T-cell (primary cell): ENCODE data around the gene CNPY3. TPM values are rescaled to one million over a fixed set of nuclear protein-coding genes. Genes with fewer than 3 reads are reported as not detected.

Experiments
- ATAC-seq, 4 experiments: fragments of 200-7000 bp in 3 of 4; fragments of 150-1000 bp in 1 of 4; cut with Tn5 transposase; replicated peaks in 1 of 4; 1 replicate in 3 of 4; 2 replicates in 1 of 4; pipeline ENCODE4 v1.10.0; 2021; ENCODE audit warnings: moderate library complexity in 3 of 4, mild to moderate bottlenecking in 2 of 4, moderate number of reproducible peaks in 1 of 4
- CTCF ChIA-PET, 2 donors: fragments of 300-600 bp; sonication (Branson Sonifier 250); formaldehyde crosslinking; loops; one replicate each; lab custom pipeline; 2022; ENCODE audit warnings: antibody characterized with exemption in 2 of 2; lab: Charles Lee
- POLR2A ChIA-PET, 2 donors: fragments of 300-600 bp; sonication (Branson Sonifier 250); formaldehyde crosslinking; loops; one replicate each; lab custom pipeline; 2022; ENCODE audit warnings: antibody characterized with exemption in 2 of 2; lab: Charles Lee
- DNase-seq, 35 experiments: peaks; one replicate each; pipeline versions ENCODE4 v3.0.0 to v3.0.0-alpha.2; 2013 to 2023
- H3K27ac ChIP-seq: one replicate; pipeline ENCODE4 v1.5.1; 2013; ENCODE audit warnings: low read length
- H3K27me3 ChIP-seq, 2 experiments: replicated peaks in 1 of 2; 1 replicate in 1 of 2; 2 replicates in 1 of 2; pipeline versions ENCODE4 v1.6.1 to v1.7.0; 2013; ENCODE audit warnings: low read length in 1 of 2, mixed read lengths in 1 of 2; ENCODE audit not compliant: control insufficient read depth in 2 of 2, insufficient read depth in 2 of 2; ENCODE audit errors: extremely low read depth in 1 of 2
- H3K36me3 ChIP-seq, 2 donors: 1 replicate in 1 of 2; 2 replicates in 1 of 2; pipeline versions ENCODE4 v1.6.1 to v1.7.0; 2013; ENCODE audit warnings: low read length in 1 of 2; ENCODE audit not compliant: control insufficient read depth in 2 of 2, insufficient read depth in 1 of 2; ENCODE audit errors: extremely low read depth in 1 of 2
- H3K4me1 ChIP-seq, 2 experiments: 1 replicate in 1 of 2; 2 replicates in 1 of 2; pipeline versions ENCODE4 v1.6.1 to v1.7.0; 2013; ENCODE audit warnings: low read length in 2 of 2, mixed read lengths in 1 of 2; ENCODE audit not compliant: insufficient read depth in 2 of 2, control insufficient read depth in 1 of 2; ENCODE audit errors: extremely low read depth in 1 of 2
- H3K4me3 ChIP-seq, 2 donors: 1 replicate in 1 of 2; 2 replicates in 1 of 2; pipeline versions ENCODE4 v1.5.1 to v1.7.0; 2013; ENCODE audit warnings: mild to moderate bottlenecking in 2 of 2, low read length in 1 of 2, moderate library complexity in 1 of 2; ENCODE audit not compliant: control insufficient read depth in 1 of 2; ENCODE audit errors: extremely low read depth in 1 of 2
- H3K9me3 ChIP-seq: 2 replicates; pipeline ENCODE4 v1.7.0; 2013
- H3K27ac Mint-ChIP-seq, 2 donors: one replicate each; pipeline ENCODE4 v1.8.0; 2020 to 2021; ENCODE audit warnings: mild to moderate bottlenecking in 2 of 2, mixed read lengths in 2 of 2
- H3K27me3 Mint-ChIP-seq, 2 donors: one replicate each; pipeline ENCODE4 v1.8.0; 2021 to 2022; ENCODE audit warnings: mixed read lengths in 2 of 2
- H3K36me3 Mint-ChIP-seq: one replicate; pipeline ENCODE4 v1.8.0; 2021; ENCODE audit warnings: mixed read lengths
- H3K4me1 Mint-ChIP-seq, 3 donors: one replicate each; pipeline ENCODE4 v1.8.0; 2020 to 2022; ENCODE audit warnings: mixed read lengths in 3 of 3, mild to moderate bottlenecking in 1 of 3
- H3K4me3 Mint-ChIP-seq, 3 donors: one replicate each; pipeline ENCODE4 v1.8.0; 2020 to 2022; ENCODE audit warnings: mild to moderate bottlenecking in 3 of 3, mixed read lengths in 3 of 3, moderate library complexity in 3 of 3
- H3K9me3 Mint-ChIP-seq, 3 donors: one replicate each; pipeline ENCODE4 v1.8.0; 2020 to 2022; ENCODE audit warnings: mixed read lengths in 3 of 3
- WGBS: methylation state at CpG from one replicate; pipeline ENCODE4 v1.1.5; 2013; ENCODE audit warnings: missing lambda C conversion rate; ENCODE audit not compliant: insufficient coverage; 5-methylcytosine and 5-hydroxymethylcytosine counted together
- total RNA-seq, 35 experiments: library from RNA in 6 of 35; stranded (reverse) in 6 of 35; fragments of 120-200 nt in 1 of 35; gene quantifications; one replicate each; pipeline versions ENCODE4 v1.2.1 to v1.2.4 and lab custom pipeline; 2013 to 2026

CNPY3 gene
- total RNA-seq, 5 donors from 2014 or later (not counting 1 experiment from before 2014, with no cell fraction given) = 51.2 to 86.2 (median 79.4) TPM

- no peak overlapping the region for H3K4me3 Mint-ChIP-seq
- Histone ChIP-seq H3K27me3 (no peaks in the 10 kb centered on the region), H3K4me3 (no peak overlapping the region), H3K27ac (no peak overlapping the region), H3K4me1 (peaks cover 4 to 10% of the 10 kb centered on the region in 2 experiments), H3K36me3 (no peaks in the 10 kb centered on the region), H3K9me3 (no peaks in the 10 kb centered on the region)
- peaks cover 5 to 6% (median 5%) of the 10 kb centered on the region in 3 donors for H3K4me1 Mint-ChIP-seq
- no peaks in the 10 kb centered on the region for H3K27me3 Mint-ChIP-seq
- 100% methylated on average over 1 of the region's 2 CpGs for whole genome bisulfite sequencing
- no peak for ATAC-seq
- H3K36me3 Mint-ChIP-seq = no peaks in the 10 kb centered on the region
- POLR2A ChIA-PET = interaction anchor here in 1 of 2 donors (0.6 kb wide), 1 partner anchor 240 kb away, joined by 4 read pairs; no protein-coding TSS in a partner anchor
- no peak for DNase-seq
- no peaks in the 10 kb centered on the region for H3K9me3 Mint-ChIP-seq
- no peak overlapping the region for H3K27ac Mint-ChIP-seq
- CTCF ChIA-PET = no interaction called here
Measured at GRCh38 chr6:42923666-42924065, 5.6 kb upstream of the CNPY3 start.

- peaks cover 10 to 15% (median 14%) of the 10 kb centered on the region in 3 donors for H3K4me1 Mint-ChIP-seq
- Histone ChIP-seq H3K27ac (no peak overlapping the region), H3K36me3 (no peaks in the 10 kb centered on the region), H3K4me3 (no peak overlapping the region), H3K4me1 (peaks cover 4 to 17% of the 10 kb centered on the region in 2 experiments), H3K9me3 (no peaks in the 10 kb centered on the region), H3K27me3 (no peaks in the 10 kb centered on the region)
- peak overlapping the region in 1 of 2 donors; percentile 13 for H3K27ac Mint-ChIP-seq
- peaks cover 3% of the 10 kb centered on the region for H3K36me3 Mint-ChIP-seq
- no peaks in the 10 kb centered on the region for H3K9me3 Mint-ChIP-seq
- DNase-seq = no peak
- no peak overlapping the region for H3K4me3 Mint-ChIP-seq
- ChIA-PET POLR2A (no interaction called here), CTCF (interaction anchor here in 1 of 2 donors (0.6 kb wide), 2 partner anchors 15 to 50 kb away, joined by 3 to 4 read pairs; no protein-coding TSS in a partner anchor)
- ATAC-seq = no peak
- WGBS = 96% methylated on average over 19 of the region's 23 CpGs
- H3K27me3 Mint-ChIP-seq = no peaks in the 10 kb centered on the region
Measured at GRCh38 chr6:42925248-42925857, 3.9 kb upstream of the CNPY3 start.

DNA sequence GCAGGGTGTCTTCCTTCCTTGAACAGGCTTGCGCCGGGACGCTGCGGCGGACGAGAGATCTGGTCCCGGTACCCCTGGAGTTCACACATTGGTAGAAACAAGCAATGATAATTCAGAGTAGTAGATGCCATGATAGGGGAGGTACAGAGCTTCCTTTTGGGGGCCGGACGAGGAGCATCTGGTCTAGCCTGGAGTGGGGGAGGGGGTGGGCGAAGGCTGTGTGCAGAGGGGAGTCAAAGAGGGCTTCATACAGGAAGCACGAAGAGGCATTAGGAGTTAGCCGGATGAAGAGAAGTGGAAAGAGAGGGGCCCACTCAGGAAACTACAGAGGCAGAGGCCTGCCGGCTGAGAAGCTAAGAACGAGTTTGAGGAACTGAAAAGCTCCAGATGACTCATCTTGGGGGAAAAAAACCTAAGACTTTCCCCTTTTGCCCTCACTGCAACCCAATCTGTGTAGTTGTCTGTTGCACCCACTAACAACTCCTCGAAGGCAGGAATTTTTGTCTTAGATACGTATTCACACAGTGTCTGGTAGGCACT lies 611 bp downstream of the CNPY3 start:
- CTCF ChIA-PET = interaction anchor here (0.6 to 2.2 kb wide), 10 partner anchors 29 to 946 kb away, joined by 3 to 22 read pairs (median 3); partner anchors contain the start of genes KLHDC3 (in 1 of the 2), MEA1 (in 1 of the 2), PPP2R5D (in 1 of the 2) and RPL7L1 (in 1 of the 2)

DNA sequence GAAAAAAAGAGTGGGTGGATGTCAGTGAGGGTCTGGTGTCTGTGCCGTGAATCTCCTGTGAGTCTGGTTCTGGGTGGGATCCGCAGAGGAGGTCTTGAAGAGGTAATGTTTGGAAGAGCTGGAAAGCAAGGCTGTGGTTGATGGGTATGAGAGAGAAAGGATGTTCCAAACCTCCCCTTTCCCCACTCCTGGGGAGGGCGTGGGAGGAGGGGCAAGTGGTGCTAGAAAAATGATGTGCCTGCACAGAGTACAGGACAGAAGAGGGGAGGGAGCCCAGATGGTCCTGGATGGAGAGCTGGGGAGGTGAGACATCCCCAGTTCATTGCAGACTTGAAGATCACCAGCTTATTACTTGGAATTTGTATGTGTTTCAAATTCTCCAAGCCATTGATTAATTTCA lies 3.1 kb downstream of the CNPY3 start:
- Histone ChIP-seq H3K4me3 (no peak overlapping the region), H3K36me3 (peaks cover 11 to 41% of the 10 kb centered on the region in 2 donors), H3K9me3 (no peaks in the 10 kb centered on the region), H3K27me3 (no peaks in the 10 kb centered on the region), H3K4me1 (peaks cover 14 to 57% of the 10 kb centered on the region in 2 experiments), H3K27ac (peak overlapping the region; percentile 40)
- Mint-ChIP-seq H3K27me3 (no peaks in the 10 kb centered on the region), H3K4me1 (peaks cover 51 to 72% (median 58%) of the 10 kb centered on the region in 3 donors), H3K9me3 (no peaks in the 10 kb centered on the region), H3K36me3 (peaks cover 32% of the 10 kb centered on the region), H3K4me3 (peak overlapping the region; percentile 64 to 86 (median 72)), H3K27ac (peak overlapping the region; percentile 82 to 87)
- ChIA-PET POLR2A (no interaction called here), CTCF (interaction anchor here in 1 of 2 donors (0.6 kb wide), 1 partner anchor 34 kb away, joined by 3 read pairs; no protein-coding TSS in a partner anchor)
- DNase-seq (no peak), ATAC-seq (no peak)
- 40% methylated on average over 1 of the region's 3 CpGs for WGBS

More for the DNA sequence above, 611 bp downstream of the CNPY3 start:
- H3K4me3 Mint-ChIP-seq = peak overlapping the region; percentile 86 to 99 (median 96)
- H3K27me3 ChIP-seq = no peaks in the 10 kb centered on the region
- DNase-seq (peak in 14 of 35 experiments; percentile 21 to 78 (median 34)), ATAC-seq (peak; percentile 16 to 26 (median 22))
- no peaks in the 10 kb centered on the region for H3K9me3 Mint-ChIP-seq
- peaks cover 16 to 57% of the 10 kb centered on the region in 2 experiments for H3K4me1 ChIP-seq
- peak overlapping the region; percentile 98 to 99 for H3K27ac Mint-ChIP-seq
- peak overlapping the region; percentile 77 to 84 for H3K4me3 ChIP-seq
- H3K27me3 Mint-ChIP-seq = no peaks in the 10 kb centered on the region
- POLR2A ChIA-PET = interaction anchor here (0.6 to 2.4 kb wide), 15 partner anchors 29 to 1457 kb away, joined by 3 to 25 read pairs (median 4); partner anchors contain the start of genes KLHDC3 (in 2 of the 2), PPP2R5D (in 2 of the 2), HSP90AB1 (in 1 of the 2) and KLC4 (in 1 of the 2)
- H3K9me3 ChIP-seq = no peaks in the 10 kb centered on the region
- peaks cover 17% of the 10 kb centered on the region for H3K36me3 Mint-ChIP-seq
- 0% methylated on average over 4 of the region's 16 CpGs for WGBS
- peaks cover 45 to 57% (median 51%) of the 10 kb centered on the region in 3 donors for H3K4me1 Mint-ChIP-seq
- peak overlapping the region; percentile 94 for H3K27ac ChIP-seq
- peaks cover 0 to 16% of the 10 kb centered on the region in 2 donors for H3K36me3 ChIP-seq

DNA sequence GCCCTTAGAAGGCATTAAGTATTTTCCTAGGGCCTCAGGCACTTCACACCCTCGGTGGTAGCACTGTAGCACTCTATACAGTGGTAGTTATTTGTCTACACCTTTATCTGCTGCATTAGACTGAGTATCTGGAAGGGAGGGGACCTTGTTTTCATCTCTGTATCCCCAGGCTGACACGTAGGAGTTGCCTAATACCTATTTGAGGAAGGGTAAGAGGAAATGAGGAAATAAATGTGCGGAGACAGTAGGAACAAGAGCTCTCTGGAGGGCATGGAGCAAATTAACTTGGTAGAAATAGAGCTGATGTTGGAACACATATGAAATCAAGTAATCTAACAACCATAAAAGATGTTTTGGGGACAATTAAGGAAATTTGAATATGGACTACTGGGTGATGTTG lies 3.9 kb downstream of the CNPY3 start:
- peaks cover 17 to 49% of the 10 kb centered on the region in 2 donors for H3K36me3 ChIP-seq
- H3K4me3 Mint-ChIP-seq = peak overlapping the region; percentile 11 to 86 (median 47)
- CTCF ChIA-PET = no interaction called here

GRCh38 chr6:42935322-42935721 lies 6.0 kb downstream of the CNPY3 start:
- Mint-ChIP-seq H3K4me1 (peaks cover 46 to 61% (median 51%) of the 10 kb centered on the region in 3 donors), H3K27me3 (no peaks in the 10 kb centered on the region), H3K9me3 (no peaks in the 10 kb centered on the region), H3K4me3 (no peak overlapping the region), H3K36me3 (peaks cover 41% of the 10 kb centered on the region), H3K27ac (peak overlapping the region in 1 of 2 donors; percentile 64)
- H3K27me3 ChIP-seq = no peaks in the 10 kb centered on the region
- DNase-seq = no peak
- peaks cover 25 to 68% of the 10 kb centered on the region in 2 donors for H3K36me3 ChIP-seq
- 53% methylated on average over 5 of the region's 7 CpGs for WGBS
- H3K4me1 ChIP-seq = peaks cover 12 to 39% of the 10 kb centered on the region in 2 experiments
- ChIA-PET CTCF (interaction anchor here in 1 of 2 donors (0.6 kb wide), 1 partner anchor 151 kb away, joined by 4 read pairs; no protein-coding TSS in a partner anchor), POLR2A (interaction anchor here in 1 of 2 donors (0.6 to 0.9 kb wide), 2 partner anchors 45 to 240 kb away, joined by 3 read pairs; no protein-coding TSS in a partner anchor)
- no peak overlapping the region for H3K27ac ChIP-seq
- no peak overlapping the region for H3K4me3 ChIP-seq
- H3K9me3 ChIP-seq = no peaks in the 10 kb centered on the region
- no peak for ATAC-seq

More for the DNA sequence above, 3.9 kb downstream of the CNPY3 start:
- no peaks in the 10 kb centered on the region for H3K9me3 Mint-ChIP-seq
- H3K4me1 ChIP-seq = peaks cover 13 to 51% of the 10 kb centered on the region in 2 experiments
- H3K27me3 Mint-ChIP-seq = no peaks in the 10 kb centered on the region
- DNase-seq = no peak
- H3K27ac ChIP-seq = no peak overlapping the region
- no peak overlapping the region for H3K4me3 ChIP-seq
- H3K36me3 Mint-ChIP-seq = peaks cover 37% of the 10 kb centered on the region
- no peaks in the 10 kb centered on the region for H3K27me3 ChIP-seq
- ATAC-seq = no peak
- H3K9me3 ChIP-seq = no peaks in the 10 kb centered on the region
- H3K27ac Mint-ChIP-seq = peak overlapping the region; percentile 82 to 87
- whole genome bisulfite sequencing = 27% methylated on average over 2 of the region's 3 CpGs
- POLR2A ChIA-PET = interaction anchor here in 1 of 2 donors (0.5 kb wide), 1 partner anchor 273 kb away, joined by 3 read pairs; no protein-coding TSS in a partner anchor
- H3K4me1 Mint-ChIP-seq = peaks cover 57 to 74% (median 61%) of the 10 kb centered on the region in 3 donors
